ENCODE data around the gene OR52A5. TPM values are rescaled to one million over a fixed set of nuclear protein-coding genes. Genes with fewer than 3 reads are reported as not detected.
"Not testable (repeated sequence)": the region's sequence is repeated elsewhere in the genome, so short reads cannot be mapped to it uniquely, and the experiment has no call there.

The OR52A5 gene
- 0.11 and 0.21 TPM in 2 replicates for total RNA-seq (2014; rRNA removed; shearing (Covaris generic))

GRCh38 chr11:5137996-5138395, at the start of gene OR52A5:
Gene OR52A5, minus strand, starts transcription at chr11:5138356. Its CDS starts 5,714 bp downstream, at chr11:5132642.
- no peaks in the 10 kb centered on the region for H3K36me3 ChIP-seq (replicated peaks; ENCODE audit: control insufficient read depth, insufficient read depth, low read length)
- no peak within 1 kb of the TSS for H3K4me3 ChIP-seq (ENCODE audit: insufficient read depth, low read depth, low read length)
- no peaks in the 10 kb centered on the region for H3K27me3 ChIP-seq (ENCODE audit: control insufficient read depth, insufficient read depth, low read length)
- DNase-seq: no peak

- DNase-seq: no peak
- H3K36me3 ChIP-seq (replicated peaks; ENCODE audit: control insufficient read depth, insufficient read depth, low read length): no peaks in the 10 kb centered on the region
- no peaks in the 10 kb centered on the region for H3K27me3 ChIP-seq (ENCODE audit: control insufficient read depth, insufficient read depth, low read length)
- H3K4me3 ChIP-seq (ENCODE audit: insufficient read depth, low read depth, low read length): no peak overlapping the region
Measured at GRCh38 chr11:5178046-5178837, 40.1 kb upstream of the OR52A5 start.

GRCh38 chr11:5174934-5175333, 36.8 kb upstream of the OR52A5 start:
- DNase-seq: no peak
- Histone ChIP-seq H3K36me3 (replicated peaks; ENCODE audit: control insufficient read depth, insufficient read depth, low read length) (no peaks in the 10 kb centered on the region), H3K27me3 (ENCODE audit: control insufficient read depth, insufficient read depth, low read length) (no peaks in the 10 kb centered on the region), H3K4me3 (ENCODE audit: insufficient read depth, low read depth, low read length) (no peak overlapping the region)

GRCh38 chr11:5171856-5172255, 33.7 kb upstream of the OR52A5 start:
- DNase-seq: no peak
- Histone ChIP-seq H3K27me3 (ENCODE audit: control insufficient read depth, insufficient read depth, low read length) (no peaks in the 10 kb centered on the region), H3K36me3 (replicated peaks; ENCODE audit: control insufficient read depth, insufficient read depth, low read length) (no peaks in the 10 kb centered on the region), H3K4me3 (ENCODE audit: insufficient read depth, low read depth, low read length) (no peak overlapping the region)

GRCh38 chr11:5165898-5166297, 27.7 kb upstream of the OR52A5 start:
- H3K27me3 ChIP-seq (ENCODE audit: control insufficient read depth, insufficient read depth, low read length); DNase-seq; H3K4me3 ChIP-seq (ENCODE audit: insufficient read depth, low read depth, low read length); H3K36me3 ChIP-seq (replicated peaks; ENCODE audit: control insufficient read depth, insufficient read depth, low read length): not testable (repeated sequence)

- H3K36me3 ChIP-seq (replicated peaks; ENCODE audit: control insufficient read depth, insufficient read depth, low read length); H3K27me3 ChIP-seq (ENCODE audit: control insufficient read depth, insufficient read depth, low read length); DNase-seq: not testable (repeated sequence)
- peak overlapping the region; percentile 10; the same call in 1 of the 2 replicates for H3K4me3 ChIP-seq (ENCODE audit: insufficient read depth, low read depth, low read length)
Measured at GRCh38 chr11:5164807-5165206, 26.7 kb upstream of the OR52A5 start.

- H3K4me3 ChIP-seq (ENCODE audit: insufficient read depth, low read depth, low read length); H3K36me3 ChIP-seq (replicated peaks; ENCODE audit: control insufficient read depth, insufficient read depth, low read length); DNase-seq: not testable (repeated sequence)
Measured at GRCh38 chr11:5161045-5161444, 22.9 kb upstream of the OR52A5 start.

GRCh38 chr11:5160217-5160616, 22.1 kb upstream of the OR52A5 start:
- H3K36me3 ChIP-seq (replicated peaks; ENCODE audit: control insufficient read depth, insufficient read depth, low read length); H3K27me3 ChIP-seq (ENCODE audit: control insufficient read depth, insufficient read depth, low read length); H3K4me3 ChIP-seq (ENCODE audit: insufficient read depth, low read depth, low read length); DNase-seq: not testable (repeated sequence)

More at GRCh38 chr11:5161045-5161444, 22.9 kb upstream of the OR52A5 start:
- not testable (repeated sequence) for H3K27me3 ChIP-seq (ENCODE audit: control insufficient read depth, insufficient read depth, low read length)

GRCh38 chr11:5159806-5160205, 21.6 kb upstream of the OR52A5 start:
- DNase-seq: no peak
- Histone ChIP-seq H3K4me3 (ENCODE audit: insufficient read depth, low read depth, low read length) (no peak overlapping the region), H3K36me3 (replicated peaks; ENCODE audit: control insufficient read depth, insufficient read depth, low read length) (no peaks in the 10 kb centered on the region), H3K27me3 (ENCODE audit: control insufficient read depth, insufficient read depth, low read length) (no peaks in the 10 kb centered on the region)

- Histone ChIP-seq H3K4me3 (ENCODE audit: insufficient read depth, low read depth, low read length) (no peak within 1 kb of the TSS), H3K36me3 (replicated peaks; ENCODE audit: control insufficient read depth, insufficient read depth, low read length) (no peaks in the 10 kb centered on the region), H3K27me3 (ENCODE audit: control insufficient read depth, insufficient read depth, low read length) (no peaks in the 10 kb centered on the region)
- DNase-seq: no peak
Measured at GRCh38 chr11:5154657-5155056, 16.5 kb upstream of the OR52A5 start, which contains the start of gene OR52A1. Gene OR52A1, minus strand, starts transcription at chr11:5154757. Its CDS starts 2,388 bp downstream, at chr11:5152369.

GRCh38 chr11:5153574-5154431, 15.6 kb upstream of the OR52A5 start:
- no peaks in the 10 kb centered on the region for H3K36me3 ChIP-seq (replicated peaks; ENCODE audit: control insufficient read depth, insufficient read depth, low read length)
- no peak for DNase-seq
- no peak overlapping the region for H3K4me3 ChIP-seq (ENCODE audit: insufficient read depth, low read depth, low read length)
- no peaks in the 10 kb centered on the region for H3K27me3 ChIP-seq (ENCODE audit: control insufficient read depth, insufficient read depth, low read length)

GRCh38 chr11:5151713-5152153, 13.6 kb upstream of the OR52A5 start:
- DNase-seq: no peak
- no peaks in the 10 kb centered on the region for H3K36me3 ChIP-seq (replicated peaks; ENCODE audit: control insufficient read depth, insufficient read depth, low read length)
- H3K4me3 ChIP-seq (ENCODE audit: insufficient read depth, low read depth, low read length): no peak overlapping the region
- H3K27me3 ChIP-seq (ENCODE audit: control insufficient read depth, insufficient read depth, low read length): no peaks in the 10 kb centered on the region

GRCh38 chr11:5144206-5144605, 6.0 kb upstream of the OR52A5 start:
- DNase-seq; H3K36me3 ChIP-seq (replicated peaks; ENCODE audit: control insufficient read depth, insufficient read depth, low read length); H3K4me3 ChIP-seq (ENCODE audit: insufficient read depth, low read depth, low read length); H3K27me3 ChIP-seq (ENCODE audit: control insufficient read depth, insufficient read depth, low read length): not testable (repeated sequence)

- no peak overlapping the region for H3K4me3 ChIP-seq (ENCODE audit: insufficient read depth, low read depth, low read length)
- H3K27me3 ChIP-seq (ENCODE audit: control insufficient read depth, insufficient read depth, low read length): no peaks in the 10 kb centered on the region
- DNase-seq: no peak
- H3K36me3 ChIP-seq (replicated peaks; ENCODE audit: control insufficient read depth, insufficient read depth, low read length): no peaks in the 10 kb centered on the region
Measured at GRCh38 chr11:5137014-5137413, 1.1 kb downstream of the OR52A5 start.

- H3K36me3 ChIP-seq (replicated peaks; ENCODE audit: control insufficient read depth, insufficient read depth, low read length): no peaks in the 10 kb centered on the region
- H3K27me3 ChIP-seq (ENCODE audit: control insufficient read depth, insufficient read depth, low read length): no peaks in the 10 kb centered on the region
- no peak for DNase-seq
- H3K4me3 ChIP-seq (ENCODE audit: insufficient read depth, low read depth, low read length): no peak overlapping the region
Measured at GRCh38 chr11:5136261-5136660, 1.9 kb downstream of the OR52A5 start.
